Right renal cortex interstitium (tissue), 3 donors: ENCODE data around the gene SERPINB6. TPM values are rescaled to one million over a fixed set of nuclear protein-coding genes. Genes with fewer than 3 reads are reported as not detected.
"Not testable (repeated sequence)": the region's sequence is repeated elsewhere in the genome, so short reads cannot be mapped to it uniquely, and the experiment has no call there.

ENCODE experiments used
- DNase-seq, 3 donors: peaks; one replicate each; pipeline ENCODE4 v3.0.0-alpha.2; 2013; ENCODE audit warnings: low read depth in 3 of 3, low spot score in 2 of 3
- polyA plus RNA-seq, 3 donors: library from polyadenylated mRNA; unstranded; fragments of 120-200 nt; gene quantifications; one replicate each; pipeline ENCODE4 v1.2.1, GENCODE V29; 2013; ENCODE audit not compliant: insufficient read length in 3 of 3

The SERPINB6 gene
- polyA plus RNA-seq, 3 donors = 86.0 to 94.6 (median 92.8) TPM

- DNase-seq = no peak
These were observed 31.1 kb downstream of the SERPINB6 start for GRCh38 chr6:2940010-2940850.

DNA sequence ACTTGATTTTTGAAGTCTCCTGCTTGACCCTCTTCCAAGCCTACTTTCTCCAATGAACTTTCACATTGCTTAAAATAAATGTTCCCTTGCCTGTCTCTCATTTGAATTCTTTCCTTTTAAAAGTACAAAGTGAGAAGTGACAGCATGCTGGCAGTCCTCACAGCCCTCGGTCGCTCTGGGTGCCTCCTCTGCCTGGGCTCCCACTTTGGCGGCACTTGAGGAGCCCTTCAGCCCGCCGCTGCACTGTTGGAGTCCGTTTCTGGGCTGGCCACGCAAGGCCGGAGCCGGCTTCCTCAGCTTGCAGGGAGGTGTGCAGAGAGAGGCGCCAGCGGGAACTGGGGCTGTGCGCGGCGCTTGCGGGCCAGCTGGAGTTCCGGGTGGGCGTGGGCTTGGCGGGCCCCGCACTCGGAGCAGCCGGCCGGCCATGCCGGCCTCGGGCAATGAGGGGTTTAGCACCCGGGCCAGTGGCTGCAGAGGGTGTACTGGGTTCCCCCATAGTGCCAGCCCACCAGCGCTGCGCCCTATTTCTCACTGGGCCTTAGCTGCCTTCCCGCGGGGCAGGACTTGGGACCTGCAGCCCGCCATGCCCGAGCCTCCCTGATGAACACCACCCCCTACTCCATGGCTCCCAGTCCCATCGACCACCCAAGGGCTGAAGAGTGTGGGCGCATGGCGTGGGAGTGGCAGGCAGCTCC, 31.9 kb downstream of the SERPINB6 start:
- DNase-seq = no peak

GRCh38 chr6:2938632-2939083, 32.7 kb downstream of the SERPINB6 start:
- no peak for DNase-seq

DNA sequence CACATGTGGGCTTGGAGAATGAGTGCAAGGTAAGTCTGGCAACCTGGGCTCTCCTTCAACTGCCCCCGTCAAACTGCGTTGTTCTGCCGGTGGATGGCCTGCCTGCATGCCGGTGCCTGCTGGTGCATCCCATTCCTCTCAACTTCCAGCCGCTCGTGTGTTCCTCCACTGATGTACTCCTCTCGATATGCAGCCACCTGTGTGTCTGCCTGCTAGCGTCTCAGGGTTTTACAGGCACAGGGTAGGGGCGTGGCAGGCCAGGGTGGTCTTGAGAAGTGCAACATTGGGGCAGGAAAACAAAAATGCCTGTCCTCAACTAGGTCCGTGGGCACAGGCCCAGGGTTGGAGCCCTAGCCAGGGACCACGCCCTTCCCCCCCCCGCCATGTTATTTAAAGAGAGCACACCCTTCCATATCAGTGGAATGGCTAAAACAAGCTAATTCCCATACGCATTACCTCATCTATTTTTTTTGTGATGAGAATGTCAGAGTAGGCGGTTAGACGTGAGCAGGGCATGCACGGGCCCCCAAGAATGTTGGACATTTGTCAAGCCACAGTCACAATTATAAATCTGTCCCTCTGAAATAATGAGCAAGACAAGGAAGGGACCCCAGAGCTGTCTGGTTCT, 33.2 kb downstream of the SERPINB6 start:
- no peak for DNase-seq

GRCh38 chr6:2937627-2938003, 33.8 kb downstream of the SERPINB6 start:
- DNase-seq = no peak

GRCh38 chr6:2935566-2936291, 35.6 kb downstream of the SERPINB6 start:
- DNase-seq = no peak

- no peak for DNase-seq
These were observed 37.3 kb downstream of the SERPINB6 start for GRCh38 chr6:2934057-2934456.

DNA sequence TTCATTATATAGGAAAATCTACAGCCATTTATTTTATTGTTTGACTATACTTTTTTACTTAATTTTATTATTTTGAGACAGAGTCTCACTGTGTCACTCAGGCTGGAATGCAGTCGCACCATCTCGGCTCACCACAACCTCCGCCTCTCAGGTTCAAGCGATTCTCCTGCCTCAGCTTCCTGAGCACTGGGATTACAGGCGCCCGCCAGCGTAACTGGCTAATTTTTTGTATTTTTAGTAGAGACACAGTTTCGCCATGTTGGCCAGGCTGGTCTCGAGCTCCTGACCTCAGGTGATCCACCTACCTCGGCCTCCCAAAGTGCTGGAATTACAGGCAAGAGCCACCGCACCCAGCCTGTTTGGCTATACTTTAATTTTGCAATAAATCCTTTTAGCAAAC, 38.5 kb downstream of the SERPINB6 start:
- DNase-seq = not testable (repeated sequence)

DNA sequence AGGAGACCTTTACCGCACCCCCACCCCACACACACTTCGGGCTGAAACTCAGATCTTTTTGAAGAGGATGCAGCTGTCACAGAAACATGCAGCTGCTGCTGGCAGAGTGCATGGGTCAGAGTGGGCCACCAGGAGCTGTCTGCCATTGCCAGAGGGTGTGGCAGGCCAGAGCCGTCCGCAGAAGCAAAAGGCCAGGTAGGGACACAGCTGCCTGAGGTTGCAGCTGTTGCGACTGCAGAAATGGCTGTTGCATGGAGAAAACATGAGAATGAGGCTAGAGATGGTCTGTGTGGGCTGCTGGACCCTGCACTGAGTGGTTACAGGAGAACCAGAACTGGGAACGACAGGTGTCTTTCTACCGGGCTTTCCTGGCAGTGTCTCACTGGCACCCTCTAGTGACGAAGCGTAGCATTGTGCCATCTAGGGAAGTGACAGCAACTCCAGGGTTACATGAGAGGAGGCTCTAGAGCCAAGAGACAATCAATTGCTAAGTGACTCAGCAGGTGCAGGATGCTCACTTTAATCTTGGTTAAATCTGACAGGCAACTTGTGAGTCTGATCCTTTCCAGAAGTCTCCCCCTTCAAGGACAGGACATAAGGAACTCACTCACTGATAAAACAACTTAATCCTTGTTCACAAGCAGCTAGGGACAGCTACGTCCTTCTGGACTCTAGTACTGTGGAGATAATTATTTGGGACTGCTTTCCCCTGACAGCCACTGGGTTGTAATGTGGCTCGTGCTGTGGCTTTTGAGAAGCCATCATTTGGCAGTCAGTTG, 39.2 kb downstream of the SERPINB6 start:
- peak; percentile 52 to 61 (median 57) for DNase-seq

- DNase-seq = no peak
These were observed 40.3 kb downstream of the SERPINB6 start for GRCh38 chr6:2931055-2931454.

DNA sequence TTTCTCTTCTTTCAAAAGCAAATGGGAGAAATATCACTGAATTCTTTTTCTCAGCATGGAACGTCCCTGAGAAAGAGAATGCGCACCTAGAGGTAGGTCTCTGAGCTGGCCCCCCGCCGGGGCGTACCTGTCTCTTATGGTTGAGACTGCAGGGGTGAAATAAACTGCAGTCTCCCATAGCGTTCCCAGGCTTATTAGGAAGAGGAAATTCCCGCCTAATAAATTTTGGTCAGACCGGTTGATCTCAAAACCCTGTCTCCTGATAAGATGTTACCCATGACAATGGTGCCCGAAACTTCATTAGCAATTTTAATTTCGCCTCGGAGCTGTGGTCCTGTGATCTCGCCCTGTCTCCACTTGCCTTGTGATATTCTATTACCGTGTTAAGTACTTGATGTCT, 43.4 kb downstream of the SERPINB6 start:
- not testable (repeated sequence) for DNase-seq

- DNase-seq = not testable (repeated sequence)
These were observed 45.3 kb downstream of the SERPINB6 start for GRCh38 chr6:2925842-2926747.

DNA sequence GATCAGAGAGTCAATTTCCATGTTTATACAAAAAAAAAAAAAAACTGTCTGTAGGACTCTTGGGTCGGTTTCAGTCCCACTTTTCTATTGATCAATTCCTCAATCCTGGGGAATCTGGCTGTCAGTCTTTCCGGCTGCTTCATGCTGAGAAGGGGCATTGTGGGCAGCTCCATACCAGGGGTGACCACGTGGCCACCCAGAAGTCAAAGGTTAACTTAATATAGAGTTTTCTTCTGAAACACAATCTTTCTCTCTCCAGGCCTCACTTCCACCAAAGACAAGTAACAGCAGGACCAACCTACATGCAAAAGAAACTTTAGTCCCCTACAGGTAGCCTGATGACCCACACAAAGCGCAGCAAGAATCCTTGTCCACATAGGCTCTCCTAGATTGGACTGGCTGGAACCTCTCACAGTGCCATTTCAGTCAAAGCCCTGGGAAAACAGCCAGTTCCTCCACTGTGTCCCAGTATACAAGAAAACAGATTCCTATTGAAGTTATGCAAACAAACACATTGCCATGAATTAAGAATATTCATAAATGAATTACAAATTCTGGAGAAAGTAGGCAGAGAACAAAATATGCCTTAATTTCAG, 49.7 kb downstream of the SERPINB6 start:
- no peak for DNase-seq

DNA sequence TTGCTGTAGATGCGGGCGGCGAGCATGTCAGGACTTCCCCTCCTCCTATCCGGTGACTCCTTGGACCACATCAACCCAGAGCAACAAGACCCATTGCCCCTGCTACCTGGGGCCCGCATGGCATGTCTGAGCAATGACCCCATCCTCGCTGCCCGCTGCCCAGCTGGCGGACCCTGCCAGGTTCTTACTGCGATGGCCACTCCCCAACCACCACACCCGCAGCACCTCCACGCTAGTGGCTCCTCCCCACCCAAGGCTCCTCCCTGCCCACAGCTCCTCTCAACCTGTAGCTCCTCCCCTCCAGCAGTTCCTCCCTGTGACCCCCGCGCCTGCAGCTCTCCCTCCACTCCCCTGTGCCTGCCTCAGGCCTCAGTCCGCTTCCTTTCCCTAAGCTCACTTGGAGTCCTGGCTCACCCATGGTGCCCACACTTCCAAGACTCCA, 50.7 kb downstream of the SERPINB6 start:
- DNase-seq = no peak

GRCh38 chr6:2919886-2920285, 51.5 kb downstream of the SERPINB6 start:
- no peak for DNase-seq

- no peak for DNase-seq
These were observed 52.0 kb downstream of the SERPINB6 start for GRCh38 chr6:2919401-2919800.

GRCh38 chr6:2918936-2919335, 52.4 kb downstream of the SERPINB6 start:
- no peak for DNase-seq

- no peak for DNase-seq
These were observed 53.4 kb downstream of the SERPINB6 start for GRCh38 chr6:2917801-2918445.
